ENCODE results near the gene ARHGEF40.

DNA sequence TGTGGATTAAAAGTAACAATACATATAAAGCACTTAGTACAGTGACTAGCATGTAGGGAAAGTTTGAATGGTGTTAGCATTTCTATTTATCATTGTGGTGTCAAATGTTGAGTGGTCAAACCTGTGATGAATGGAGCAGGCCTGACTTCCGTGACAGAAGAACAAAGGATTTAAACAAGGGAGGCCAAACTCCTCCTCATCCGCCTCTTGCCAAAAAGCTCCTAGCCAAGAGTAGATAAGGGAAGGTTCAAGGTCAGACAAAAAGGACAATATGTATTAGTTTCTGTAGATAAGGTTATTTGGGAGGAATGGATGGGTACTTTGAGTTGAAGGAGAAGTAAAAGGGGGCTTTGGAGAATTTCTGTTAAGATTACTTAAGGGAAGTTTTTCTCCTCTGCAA lies 21.5 kb upstream of the ARHGEF40 start:
- TF ChIP-seq POLR2AphosphoS5 (IDR thresholded peaks at IDR 0.05; ENCODE audit: low read depth, low read length), result no peak
- TF ChIP-seq POLR2A (IDR thresholded peaks at IDR 0.05; ENCODE audit: low read depth, low read length), result no peak
- no peak for TF ChIP-seq TAF1 (IDR thresholded peaks at IDR 0.05; ENCODE audit: borderline replicate concordance, low read depth, low read length)

Measured in GM12892 (cell line).